Measurements from ENCODE around the gene UGT2A2.

DNA sequence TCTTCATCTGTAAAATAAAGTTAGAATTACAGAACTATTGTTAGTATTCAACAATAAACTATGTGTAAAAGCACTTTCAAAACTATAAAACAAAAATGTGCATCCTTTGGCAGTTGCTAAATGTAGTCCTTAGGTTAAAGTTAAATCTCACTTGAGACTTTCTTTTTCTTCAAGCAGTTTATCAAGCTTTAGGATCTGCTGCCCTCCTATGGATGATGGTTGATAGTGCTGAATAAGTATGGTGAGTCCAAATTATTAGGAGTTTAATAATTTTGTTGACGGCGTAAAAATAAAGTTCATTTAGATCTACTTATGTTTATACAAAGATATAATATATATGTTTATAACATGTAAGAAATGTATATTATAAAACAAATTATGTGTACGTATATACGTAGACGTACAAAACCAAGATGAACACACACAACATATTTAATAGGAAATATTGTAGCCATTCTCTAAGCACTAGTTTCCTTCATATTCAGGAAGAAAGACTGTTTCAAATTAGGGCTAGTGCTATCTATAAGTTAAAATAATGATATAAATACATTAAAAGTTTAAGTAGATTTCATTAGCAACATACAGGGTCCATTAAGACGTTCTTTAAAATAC is 22.3 kb downstream of the UGT2A2 start:
- TF ChIP-seq, protein P1, sequence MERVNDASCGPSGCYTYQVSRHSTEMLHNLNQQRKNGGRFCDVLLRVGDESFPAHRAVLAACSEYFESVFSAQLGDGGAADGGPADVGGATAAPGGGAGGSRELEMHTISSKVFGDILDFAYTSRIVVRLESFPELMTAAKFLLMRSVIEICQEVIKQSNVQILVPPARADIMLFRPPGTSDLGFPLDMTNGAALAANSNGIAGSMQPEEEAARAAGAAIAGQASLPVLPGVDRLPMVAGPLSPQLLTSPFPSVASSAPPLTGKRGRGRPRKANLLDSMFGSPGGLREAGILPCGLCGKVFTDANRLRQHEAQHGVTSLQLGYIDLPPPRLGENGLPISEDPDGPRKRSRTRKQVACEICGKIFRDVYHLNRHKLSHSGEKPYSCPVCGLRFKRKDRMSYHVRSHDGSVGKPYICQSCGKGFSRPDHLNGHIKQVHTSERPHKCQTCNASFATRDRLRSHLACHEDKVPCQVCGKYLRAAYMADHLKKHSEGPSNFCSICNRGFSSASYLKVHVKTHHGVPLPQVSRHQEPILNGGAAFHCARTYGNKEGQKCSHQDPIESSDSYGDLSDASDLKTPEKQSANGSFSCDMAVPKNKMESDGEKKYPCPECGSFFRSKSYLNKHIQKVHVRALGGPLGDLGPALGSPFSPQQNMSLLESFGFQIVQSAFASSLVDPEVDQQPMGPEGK (CRISPR knock-in tag; IDR thresholded peaks at IDR 0.05; ENCODE audit: borderline replicate concordance) = no peak
- TF ChIP-seq RARB (CRISPR knock-in tag; IDR thresholded peaks at IDR 0.05) (no peak), ZFP30 (CRISPR knock-in tag; IDR thresholded peaks at IDR 0.05) (no peak)

Measured in SK-N-SH treated with all-trans-retinoic acid at 6 μM for 48 hours (cell line).